HG02840 (cell line): ENCODE results near the gene AGBL1.

ENCODE experiments used
- ATAC-seq: cut with Tn5 transposase; IDR thresholded peaks from one replicate; pipeline ENCODE4 v1.9.1; 2021; ENCODE audit warnings: mild to moderate bottlenecking, moderate library complexity, moderate number of reproducible peaks; ENCODE audit not compliant: unreplicated experiment, low FRiP score

Gene AGBL1

DNA sequence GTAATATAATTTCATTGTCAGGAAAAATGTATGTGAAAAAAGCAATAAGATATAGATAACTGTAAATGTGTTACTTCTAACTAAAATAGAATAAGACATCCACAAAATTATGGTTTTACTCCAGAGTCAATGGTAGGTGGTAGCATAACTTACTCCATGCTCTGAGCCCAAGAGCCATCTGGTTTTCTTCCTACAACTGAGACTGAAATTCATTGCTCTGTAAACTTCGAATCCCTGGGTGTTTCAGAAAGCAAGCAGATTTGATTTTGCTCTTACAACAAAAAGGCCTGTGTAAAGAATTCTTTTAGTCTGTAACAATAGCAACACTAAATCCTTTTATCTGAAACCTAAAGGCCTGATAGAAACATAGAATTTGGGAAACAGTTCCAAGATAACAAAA lies 805.9 kb downstream of the AGBL1 start:
- ATAC-seq = no peak

GRCh38 chr15:86892774-86893449 lies 813.2 kb downstream of the AGBL1 start:
- ATAC-seq = no peak

GRCh38 chr15:86894269-86894668 lies 814.6 kb downstream of the AGBL1 start:
- ATAC-seq = no peak

- no peak for ATAC-seq
Measured at GRCh38 chr15:86903642-86904421, 824.2 kb downstream of the AGBL1 start.

- ATAC-seq = no peak
Measured at GRCh38 chr15:86905625-86906256, 826.1 kb downstream of the AGBL1 start.

DNA sequence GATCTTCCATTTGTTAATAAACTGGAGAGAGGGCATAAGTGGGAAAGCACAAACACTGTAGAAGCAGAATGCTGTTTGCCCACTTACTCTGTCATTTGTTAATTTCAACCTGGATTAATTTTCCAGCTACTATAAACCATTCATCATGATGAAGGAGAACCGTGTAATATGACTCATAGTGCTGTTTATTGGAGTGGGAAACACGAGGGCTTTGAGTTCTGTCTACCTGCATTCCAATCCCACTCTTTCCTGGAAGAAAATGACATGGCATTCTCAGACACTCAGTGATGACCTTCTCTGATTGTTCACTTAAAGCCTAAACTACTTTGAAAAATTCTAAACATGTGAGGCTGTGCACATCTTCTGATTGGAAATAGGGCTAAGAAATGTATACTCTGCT lies 826.7 kb downstream of the AGBL1 start:
- no peak for ATAC-seq

DNA sequence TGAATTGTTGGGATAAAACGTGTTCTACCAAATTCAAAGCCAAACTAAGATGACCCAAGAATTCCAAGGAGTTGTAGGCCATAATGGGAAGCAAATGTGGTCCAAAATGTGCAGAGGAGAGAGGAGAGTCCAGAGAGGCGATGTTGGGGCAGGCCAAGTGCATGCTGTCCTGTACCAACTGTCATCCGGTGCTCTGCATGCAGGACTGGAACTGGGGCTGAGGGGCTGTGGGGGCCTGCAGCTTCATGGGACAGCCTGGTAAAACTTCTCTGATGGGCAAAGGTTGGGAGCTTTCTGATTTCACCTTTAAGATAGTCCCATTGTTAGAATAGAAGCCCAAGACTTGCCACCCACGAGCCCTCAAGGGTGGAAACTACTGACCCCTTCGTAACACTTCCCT lies 831.4 kb downstream of the AGBL1 start:
- no peak for ATAC-seq

GRCh38 chr15:86912661-86913060 lies 833.0 kb downstream of the AGBL1 start:
- no peak for ATAC-seq

DNA sequence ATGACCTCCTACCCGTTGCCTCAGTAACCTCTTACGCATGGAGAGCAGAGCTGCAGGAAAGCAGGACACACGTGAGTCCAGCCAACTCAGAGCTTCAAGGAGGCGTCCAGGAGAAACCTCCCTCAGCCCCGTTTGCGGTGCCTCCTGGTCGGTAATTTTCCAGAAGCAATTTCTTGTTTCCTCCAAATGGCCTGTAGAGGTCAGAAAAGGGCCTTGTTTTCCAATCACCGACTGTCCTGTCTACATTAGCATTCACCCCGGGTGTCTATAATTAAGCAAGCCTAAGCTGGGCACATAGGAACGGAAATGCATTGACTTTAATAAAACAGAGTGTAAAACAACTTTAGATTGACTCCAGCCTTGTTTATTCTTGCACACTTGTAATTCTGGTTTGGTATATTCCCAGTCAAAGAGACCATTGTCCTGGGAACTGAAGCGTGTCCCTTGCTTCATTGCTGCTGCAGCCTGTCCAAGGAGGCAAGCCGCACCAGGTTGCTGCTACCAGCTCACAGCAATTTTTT lies 836.2 kb downstream of the AGBL1 start:
- ATAC-seq = no peak

DNA sequence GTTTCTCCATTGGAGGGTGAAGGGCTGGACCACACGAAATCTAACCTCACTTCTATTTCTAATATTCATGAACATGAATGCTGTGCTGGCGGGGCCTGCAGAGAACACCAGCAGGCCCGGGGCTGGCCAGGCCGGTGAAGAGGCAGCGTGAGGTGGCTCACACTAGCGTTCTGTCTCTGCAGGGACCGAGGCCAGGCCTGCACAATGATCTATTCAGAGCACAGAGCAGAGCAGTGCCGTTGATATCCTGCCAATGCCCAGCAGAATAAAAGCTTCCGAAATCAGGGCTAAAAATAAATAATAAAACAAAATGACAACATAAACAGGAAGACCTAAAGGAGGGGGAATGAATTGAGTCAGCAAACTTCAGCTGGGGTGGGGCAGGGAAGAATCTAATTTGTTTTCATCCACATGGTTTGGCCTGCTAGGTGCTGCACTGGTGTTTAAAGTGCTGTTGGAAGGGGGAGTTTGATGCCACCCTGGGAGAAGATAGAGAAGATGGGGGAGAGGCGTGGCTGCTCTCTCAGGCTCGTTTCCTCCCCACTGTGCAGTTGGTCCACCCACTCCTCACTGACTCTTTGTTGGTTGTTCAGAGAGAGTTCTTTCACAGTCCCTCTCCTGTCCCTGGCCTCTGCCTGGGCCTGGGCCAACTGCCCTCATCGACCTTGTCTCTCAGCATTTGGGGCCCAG lies 837.1 kb downstream of the AGBL1 start:
- ATAC-seq = no peak

- ATAC-seq = no peak
Measured at GRCh38 chr15:86917361-86917671, 837.6 kb downstream of the AGBL1 start.

DNA sequence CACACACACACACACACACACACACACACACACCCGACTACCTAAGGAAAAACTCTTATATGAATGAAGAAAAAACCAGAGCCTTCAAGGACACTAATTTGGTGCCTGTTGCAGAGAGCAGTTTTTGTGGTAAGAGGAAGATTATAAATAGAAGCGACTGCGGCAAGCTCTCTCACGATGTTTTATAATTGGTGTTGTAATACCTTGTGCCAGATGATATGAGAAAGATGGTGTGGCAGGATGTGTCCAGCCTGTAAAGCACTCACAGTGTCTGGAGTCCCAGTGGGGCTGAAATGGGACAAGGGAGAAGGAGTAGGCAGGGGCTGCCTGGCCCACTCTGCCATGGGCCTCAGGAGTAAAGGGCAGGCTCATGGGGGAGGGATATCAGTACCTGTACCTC lies 839.9 kb downstream of the AGBL1 start:
- ATAC-seq = no peak

- ATAC-seq = no peak
Measured at GRCh38 chr15:86929461-86929860, 849.8 kb downstream of the AGBL1 start.

GRCh38 chr15:86932456-86932855 lies 852.8 kb downstream of the AGBL1 start:
- ATAC-seq = no peak

GRCh38 chr15:86935841-86936240 lies 856.2 kb downstream of the AGBL1 start:
- ATAC-seq = no peak

DNA sequence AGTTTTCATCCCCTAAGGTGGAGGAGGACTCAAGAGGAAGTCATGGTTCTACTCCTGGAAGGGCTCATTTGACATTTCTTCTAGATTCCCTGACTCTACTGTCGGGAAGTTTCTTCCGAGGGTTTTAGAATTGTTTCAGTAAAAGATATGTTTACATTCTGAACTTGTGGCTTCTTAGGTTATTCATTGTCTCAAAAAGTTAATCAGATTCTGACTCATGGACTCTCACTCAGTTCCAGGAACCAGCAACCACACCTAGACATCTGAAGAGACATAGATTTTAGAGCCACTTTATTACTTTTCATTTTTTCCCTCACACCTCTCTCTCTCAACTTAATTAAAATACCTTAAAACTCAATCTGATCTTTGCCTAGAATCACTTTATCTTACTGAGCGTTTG lies 862.6 kb downstream of the AGBL1 start:
- no peak for ATAC-seq

- no peak for ATAC-seq
Measured at GRCh38 chr15:86948719-86949118, 869.0 kb downstream of the AGBL1 start.

GRCh38 chr15:86959254-86959653 lies 879.6 kb downstream of the AGBL1 start:
- ATAC-seq = no peak

DNA sequence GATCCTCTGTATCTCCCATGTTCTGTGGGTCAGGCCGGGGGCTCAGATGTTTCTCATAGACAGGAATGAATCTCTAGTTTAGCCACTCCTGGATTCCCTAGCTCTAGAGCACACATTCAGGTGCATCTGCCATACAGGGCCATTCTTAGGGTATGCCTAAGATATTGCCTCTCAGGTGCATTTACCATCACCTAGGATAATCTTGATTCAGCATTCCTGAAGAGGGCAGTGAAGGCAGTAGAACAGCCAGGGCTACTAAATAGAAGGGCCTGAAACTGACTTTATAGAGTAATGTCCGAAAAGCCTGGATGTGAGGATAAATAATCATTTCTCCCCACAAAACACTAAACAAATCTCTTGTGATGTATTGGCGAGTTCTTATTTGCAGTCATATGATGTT lies 882.0 kb downstream of the AGBL1 start:
- no peak for ATAC-seq

DNA sequence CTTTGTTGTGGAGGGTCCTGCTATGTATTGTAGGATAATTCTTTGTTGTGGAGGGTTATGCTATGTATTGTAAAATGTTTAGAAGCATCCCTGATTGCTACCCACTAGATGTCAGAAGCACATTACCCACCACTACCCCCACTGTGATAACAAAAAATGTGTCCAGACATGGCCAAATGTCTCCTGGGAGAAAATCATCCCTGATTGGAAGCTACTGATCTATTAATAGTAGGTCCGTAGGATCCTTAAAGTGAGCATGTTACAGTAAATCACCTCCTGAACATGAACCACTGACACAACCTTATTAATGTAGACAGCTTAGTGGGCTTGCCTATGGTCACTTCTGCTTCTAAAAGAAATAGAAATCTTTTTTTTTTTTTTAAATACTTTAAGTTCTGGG lies 884.6 kb downstream of the AGBL1 start:
- no peak for ATAC-seq

- ATAC-seq = no peak
Measured at GRCh38 chr15:86968244-86968643, 888.6 kb downstream of the AGBL1 start.
